Activated T-helper 2 cell treated with anti-CD3 and anti-CD28 coated beads, Interferon-gamma antibody, Interleukin-2, Interleukin-4, amounts not matched to agents 10 μg/mL and 5 μg/mL and 100 μg/mL, durations not matched to agents 14 hours and 24 hours and 36 hours (primary cell): ENCODE data around the gene ALG12. TPM values are rescaled to one million over a fixed set of nuclear protein-coding genes. Genes with fewer than 3 reads are reported as not detected.

ENCODE experiments used
- DNase-seq: peaks from one replicate; pipeline ENCODE4 v3.0.0; 2021; ENCODE audit warnings: low spot score
- H3K27ac Mint-ChIP-seq: one replicate; pipeline ENCODE4 v1.8.0; 2021; ENCODE audit warnings: mixed read lengths
- H3K27me3 Mint-ChIP-seq: one replicate; pipeline ENCODE4 v1.8.0; 2021; ENCODE audit warnings: low read depth, mixed read lengths
- H3K36me3 Mint-ChIP-seq: one replicate; pipeline ENCODE4 v1.8.0; 2021; ENCODE audit warnings: low read depth, mixed read lengths
- H3K4me1 Mint-ChIP-seq: one replicate; pipeline ENCODE4 v1.8.0; 2021; ENCODE audit warnings: low read depth, mixed read lengths
- H3K4me3 Mint-ChIP-seq: one replicate; pipeline ENCODE4 v1.8.0; 2021; ENCODE audit warnings: low read depth, mild to moderate bottlenecking, moderate library complexity, mixed read lengths
- H3K9me3 Mint-ChIP-seq: one replicate; pipeline ENCODE4 v1.8.0; 2021; ENCODE audit warnings: mixed read lengths
- intact Hi-C: fragments of 100-400 bp; cut with micrococcal nuclease; formaldehyde crosslinking; loops from one replicate; pipeline ENCODE4 v1.15.1; 2023
- total RNA-seq: library from RNA; stranded (reverse); gene quantifications from 2 replicates; pipeline ENCODE4 v1.2.3, GENCODE V29; 2022

ALG12 gene
- total RNA-seq, 1 donor from 2014 or later, result 16.5 TPM

DNA sequence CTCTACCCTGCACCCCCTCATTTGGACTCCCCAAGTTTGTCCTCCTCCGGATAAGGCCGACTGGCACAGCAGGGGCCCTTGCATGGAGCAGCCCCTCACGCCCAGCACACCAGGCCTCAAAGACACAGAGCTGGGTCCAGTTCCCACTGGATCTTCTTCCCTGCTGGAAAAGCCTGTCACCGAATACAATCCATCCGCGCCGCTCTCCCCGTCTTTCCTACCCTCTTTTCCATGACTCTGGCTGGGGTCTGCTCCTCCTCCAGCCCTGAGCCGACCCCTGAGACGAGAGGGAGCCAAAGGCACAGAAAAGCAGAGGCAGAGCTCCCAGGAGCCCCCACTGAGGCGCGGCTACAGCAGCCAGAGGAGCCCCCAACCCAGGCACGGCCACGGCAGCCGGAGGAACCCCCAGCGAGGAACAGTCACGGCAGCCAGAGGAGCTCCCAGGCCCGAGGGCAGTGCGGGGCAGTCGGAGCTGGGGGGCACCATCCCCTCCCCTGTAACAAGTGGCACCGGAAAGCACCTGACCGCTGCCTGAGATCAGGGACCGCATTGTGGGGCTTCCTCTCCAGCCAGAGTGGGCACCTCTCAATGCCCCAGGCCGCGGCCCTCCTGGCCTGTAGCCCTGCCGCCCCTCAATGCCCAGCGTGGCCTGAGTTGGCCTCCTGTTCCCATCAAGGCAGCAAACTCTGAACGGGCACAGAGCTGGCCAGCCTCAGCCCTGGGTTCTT lies 12.0 kb downstream of the ALG12 start:
- H3K27me3 Mint-ChIP-seq, result no peaks in the 10 kb centered on the region
- peaks cover 3% of the 10 kb centered on the region for H3K9me3 Mint-ChIP-seq
- intact Hi-C loops, result no loop called here
- DNase-seq, result no peak
- H3K36me3 Mint-ChIP-seq, result peaks cover 64% of the 10 kb centered on the region
- no peak overlapping the region for H3K4me3 Mint-ChIP-seq
- no peaks in the 10 kb centered on the region for H3K4me1 Mint-ChIP-seq
- H3K27ac Mint-ChIP-seq, result no peak overlapping the region

- H3K4me3 Mint-ChIP-seq, result no peak overlapping the region
- H3K4me1 Mint-ChIP-seq, result no peaks in the 10 kb centered on the region
- intact Hi-C loops, result no loop called here
Observed at GRCh38 chr22:49905465-49905864, 12.8 kb downstream of the ALG12 start.

GRCh38 chr22:49904040-49904369 lies 14.2 kb downstream of the ALG12 start:
- Mint-ChIP-seq H3K4me1 (peaks cover 1% of the 10 kb centered on the region), H3K27ac (no peak overlapping the region), H3K36me3 (peaks cover 73% of the 10 kb centered on the region), H3K27me3 (no peaks in the 10 kb centered on the region), H3K4me3 (no peak overlapping the region), H3K9me3 (peaks cover 3% of the 10 kb centered on the region)
- no peak for DNase-seq
- intact Hi-C loops, result no loop called here

More at GRCh38 chr22:49905465-49905864, 12.8 kb downstream of the ALG12 start:
- Mint-ChIP-seq H3K36me3 (peaks cover 71% of the 10 kb centered on the region), H3K27me3 (no peaks in the 10 kb centered on the region), H3K9me3 (peaks cover 3% of the 10 kb centered on the region), H3K27ac (no peak overlapping the region)
- DNase-seq, result no peak

DNA sequence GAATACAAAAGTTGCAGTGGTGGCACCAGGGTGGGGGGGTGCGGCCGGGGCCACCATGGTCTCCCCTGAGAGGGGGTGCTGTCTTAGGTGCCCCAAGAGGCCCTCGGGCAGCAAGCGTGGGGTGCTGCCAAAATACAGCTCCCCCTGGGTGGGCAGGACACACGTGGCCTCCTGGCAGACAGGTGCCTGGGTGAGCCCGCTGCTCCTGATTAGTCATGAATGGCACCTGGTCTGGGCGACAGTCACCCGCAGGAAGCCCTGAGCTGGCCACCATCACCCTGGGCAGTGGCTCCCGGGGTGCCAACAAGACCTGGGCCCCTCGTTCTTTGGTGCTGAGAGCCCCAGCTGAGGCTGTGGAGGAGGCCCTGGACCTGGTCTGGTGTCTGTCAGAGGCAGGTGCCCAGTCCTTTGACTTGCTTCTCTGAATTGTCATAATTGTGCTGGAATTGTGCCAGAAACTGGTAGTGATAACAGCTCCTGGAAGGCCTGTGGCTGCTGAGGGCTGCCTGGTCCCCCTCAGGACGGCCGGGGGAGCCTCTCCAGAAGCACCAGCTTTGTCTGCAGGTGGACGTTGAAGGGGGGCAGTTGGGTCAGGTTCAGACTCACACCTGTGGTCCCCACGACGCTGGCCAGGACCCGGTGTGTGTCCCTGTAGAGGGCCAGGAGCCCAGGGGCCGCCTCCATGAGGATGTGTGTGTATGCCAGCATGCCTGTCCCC lies 14.8 kb downstream of the ALG12 start:
- no peak overlapping the region for H3K4me3 Mint-ChIP-seq

GRCh38 chr22:49901457-49901856 lies 16.8 kb downstream of the ALG12 start:
- Mint-ChIP-seq H3K36me3 (peaks cover 76% of the 10 kb centered on the region), H3K27me3 (no peaks in the 10 kb centered on the region), H3K4me3 (no peak overlapping the region), H3K9me3 (peaks cover 3% of the 10 kb centered on the region), H3K4me1 (peaks cover 1% of the 10 kb centered on the region), H3K27ac (no peak overlapping the region)
- intact Hi-C loops, result no loop called here
- no peak for DNase-seq

More for the DNA sequence above, 14.8 kb downstream of the ALG12 start:
- peaks cover 73% of the 10 kb centered on the region for H3K36me3 Mint-ChIP-seq
- peaks cover 1% of the 10 kb centered on the region for H3K4me1 Mint-ChIP-seq
- H3K9me3 Mint-ChIP-seq, result peaks cover 3% of the 10 kb centered on the region
- no peak for DNase-seq
- no peaks in the 10 kb centered on the region for H3K27me3 Mint-ChIP-seq
- no peak overlapping the region for H3K27ac Mint-ChIP-seq
- intact Hi-C loops, result no loop called here

GRCh38 chr22:49900441-49901230 lies 17.6 kb downstream of the ALG12 start:
- Mint-ChIP-seq H3K27me3 (no peaks in the 10 kb centered on the region), H3K4me1 (peaks cover 1% of the 10 kb centered on the region)

DNA sequence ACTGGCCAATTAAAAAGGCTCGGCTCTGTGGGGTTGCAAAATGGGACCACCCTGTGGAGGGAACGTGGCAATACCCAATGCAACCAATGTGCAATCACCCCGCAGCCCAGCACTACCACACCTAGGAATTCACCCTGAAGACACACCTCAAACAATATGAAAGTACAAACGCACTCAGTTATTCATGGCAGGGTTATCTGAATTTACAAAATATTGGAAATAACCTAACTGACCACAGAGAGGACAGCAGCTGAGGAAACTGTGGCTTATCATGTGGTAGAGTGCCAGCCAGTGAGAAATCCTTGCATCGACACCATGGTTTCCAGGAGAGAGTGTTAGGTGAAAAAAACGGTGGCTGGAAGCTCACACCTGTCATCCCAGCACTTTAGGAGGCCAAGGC lies 18.7 kb downstream of the ALG12 start:
- H3K4me3 Mint-ChIP-seq, result no peak overlapping the region
- H3K36me3 Mint-ChIP-seq, result peaks cover 69% of the 10 kb centered on the region
- H3K4me1 Mint-ChIP-seq, result peaks cover 1% of the 10 kb centered on the region
- intact Hi-C loops, result no loop called here
- no peak overlapping the region for H3K27ac Mint-ChIP-seq
- H3K9me3 Mint-ChIP-seq, result peaks cover 3% of the 10 kb centered on the region
- no peak for DNase-seq
- H3K27me3 Mint-ChIP-seq, result no peaks in the 10 kb centered on the region

More at GRCh38 chr22:49900441-49901230, 17.6 kb downstream of the ALG12 start:
- H3K9me3 Mint-ChIP-seq, result peaks cover 3% of the 10 kb centered on the region
- no peak overlapping the region for H3K4me3 Mint-ChIP-seq
- DNase-seq, result no peak
- peaks cover 74% of the 10 kb centered on the region for H3K36me3 Mint-ChIP-seq
- intact Hi-C loops, result no loop called here
- H3K27ac Mint-ChIP-seq, result no peak overlapping the region

DNA sequence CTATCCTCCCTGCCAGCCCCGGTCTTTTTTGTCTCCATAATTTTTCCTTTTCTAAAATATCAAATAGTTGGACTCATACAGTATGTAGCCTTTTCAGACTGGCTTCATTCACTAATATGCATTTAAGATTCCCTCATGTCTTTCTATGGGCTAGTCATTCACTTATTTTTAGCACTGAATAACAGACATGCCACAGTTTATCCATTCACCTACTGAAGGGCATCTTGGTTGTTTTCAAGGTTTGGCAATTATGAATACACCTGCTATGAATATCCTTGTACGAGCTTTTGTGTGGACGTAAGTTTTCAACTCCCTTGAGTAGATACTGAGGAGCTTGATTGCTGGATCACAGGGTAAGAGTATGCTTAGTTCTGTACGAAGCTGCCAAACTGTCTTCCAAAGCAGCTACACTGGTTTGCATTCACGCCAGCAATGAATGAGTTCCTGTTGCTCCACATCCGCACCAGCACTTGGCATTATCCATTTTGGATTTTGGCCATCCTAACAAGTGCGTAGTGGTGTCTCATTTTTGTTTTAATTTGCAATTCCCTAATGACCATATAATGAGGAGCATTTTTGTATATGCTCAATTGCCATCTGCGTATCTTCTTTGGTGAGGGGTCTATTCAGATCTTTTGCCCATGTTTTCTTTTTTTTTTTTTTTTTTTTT lies 21.1 kb downstream of the ALG12 start:
- intact Hi-C loops, result no loop called here
- Mint-ChIP-seq H3K9me3 (peaks cover 3% of the 10 kb centered on the region), H3K27me3 (no peaks in the 10 kb centered on the region), H3K36me3 (peaks cover 69% of the 10 kb centered on the region), H3K4me1 (peaks cover 1% of the 10 kb centered on the region), H3K4me3 (no peak overlapping the region), H3K27ac (no peak overlapping the region)
- DNase-seq, result no peak

DNA sequence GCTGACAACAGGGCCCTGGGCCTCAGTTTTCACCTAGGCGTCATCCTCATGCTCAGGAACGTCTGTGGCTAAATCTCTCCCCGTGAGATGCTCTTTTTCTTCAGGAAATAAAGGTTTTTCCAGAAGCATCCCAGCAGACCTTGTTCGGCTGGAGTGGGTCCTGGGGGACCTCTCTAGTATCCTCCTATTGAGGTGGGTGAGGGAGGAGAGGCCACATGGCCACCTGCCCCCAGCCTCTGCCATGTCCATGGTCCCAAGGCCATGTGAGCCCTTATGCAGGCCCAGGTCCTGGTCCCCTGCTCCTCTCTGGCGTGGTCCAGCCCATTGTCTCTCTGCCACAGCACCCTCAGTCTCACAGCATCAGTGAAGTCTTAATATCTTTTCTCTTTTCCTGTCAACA lies 22.0 kb downstream of the ALG12 start:
- peaks cover 1% of the 10 kb centered on the region for H3K4me1 Mint-ChIP-seq
- DNase-seq, result no peak
- H3K4me3 Mint-ChIP-seq, result no peak overlapping the region
- intact Hi-C loops, result no loop called here
- H3K36me3 Mint-ChIP-seq, result peaks cover 66% of the 10 kb centered on the region
- no peak overlapping the region for H3K27ac Mint-ChIP-seq
- H3K27me3 Mint-ChIP-seq, result no peaks in the 10 kb centered on the region
- H3K9me3 Mint-ChIP-seq, result peaks cover under 1% of the 10 kb centered on the region

- H3K27me3 Mint-ChIP-seq, result no peaks in the 10 kb centered on the region
Observed at GRCh38 chr22:49894322-49895054, 23.8 kb downstream of the ALG12 start.

DNA sequence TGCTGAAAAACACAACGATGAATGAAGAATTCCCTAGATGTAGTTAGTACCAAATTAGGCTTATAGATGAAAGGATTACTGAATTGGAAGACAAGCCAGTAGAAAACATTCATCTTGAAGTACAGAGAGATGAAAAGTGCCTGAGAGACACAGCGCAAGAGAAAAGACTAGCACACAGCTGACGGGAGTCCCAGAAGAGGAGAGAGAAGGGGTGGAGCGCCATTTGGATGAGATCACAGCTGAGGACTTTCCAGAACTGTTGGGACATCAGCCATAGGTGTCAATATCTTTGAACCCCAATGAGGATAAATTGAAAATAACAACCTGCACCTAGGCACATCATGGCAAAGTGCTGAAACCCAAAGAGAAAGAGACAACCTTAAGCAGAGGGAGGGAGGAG lies 25.2 kb downstream of the ALG12 start:
- Mint-ChIP-seq H3K4me3 (no peak overlapping the region), H3K4me1 (no peaks in the 10 kb centered on the region), H3K27ac (no peak overlapping the region), H3K9me3 (no peaks in the 10 kb centered on the region), H3K27me3 (no peaks in the 10 kb centered on the region), H3K36me3 (peaks cover 72% of the 10 kb centered on the region)
- intact Hi-C loops, result no loop called here
- DNase-seq, result no peak

More at GRCh38 chr22:49894322-49895054, 23.8 kb downstream of the ALG12 start:
- DNase-seq, result no peak
- no peaks in the 10 kb centered on the region for H3K9me3 Mint-ChIP-seq
- H3K4me1 Mint-ChIP-seq, result no peaks in the 10 kb centered on the region
- no peak overlapping the region for H3K4me3 Mint-ChIP-seq
- H3K27ac Mint-ChIP-seq, result no peak overlapping the region
- intact Hi-C loops, result no loop called here
- H3K36me3 Mint-ChIP-seq, result peaks cover 68% of the 10 kb centered on the region
